ENCODE data around the gene KIAA1217. TPM values are rescaled to one million over a fixed set of nuclear protein-coding genes. Genes with fewer than 3 reads are reported as not detected.

KIAA1217 gene
- total and polyA plus RNA-seq, 9 of the 15 experiments (the other 6 are each of a cell fraction or from before 2014, with no cell fraction given) = 0.04 TPM; not detected in 8

- H3K79me2 ChIP-seq (ENCODE audit: control insufficient read depth, insufficient read depth, low read length) = no peaks in the 10 kb centered on the region
- POLR2A ChIA-PET = no interaction called here
- H3K9me3 ChIP-seq (replicated peaks; ENCODE audit: control insufficient read depth, insufficient read depth, low read depth, low read length) = no peaks in the 10 kb centered on the region
- FAIRE-seq = no peak
- H2AFZ ChIP-seq (ENCODE audit: low read depth, low read length) = no peak overlapping the region
- no peak overlapping the region for H3K9ac ChIP-seq (ENCODE audit: insufficient read depth in 1 of 2, low read depth in 2 of 2, low read length in 2 of 2)
- no peak overlapping the region for H3K27ac ChIP-seq (ENCODE audit: extremely low read depth, low read depth, low read length)
- H3K4me3 ChIP-seq = no peak overlapping the region
- no peaks in the 10 kb centered on the region for H3K9me1 ChIP-seq (ENCODE audit: control insufficient read depth, insufficient read depth, low read length)
- no peaks in the 10 kb centered on the region for H3K27me3 ChIP-seq (ENCODE audit: control insufficient read depth in 2 of 2, insufficient read depth in 2 of 2, low read length in 2 of 2)
- 2% methylated on average over 3 of the region's 3 CpGs for WGBS (ENCODE audit: insufficient coverage, low coverage, missing lambda C conversion rate)
- ATAC-seq = no peak
- DNase-seq (ENCODE audit: extremely low read depth in 1 of 4, low spot score in 3 of 4) = no peak
- CTCF ChIA-PET (ENCODE audit: low intra/inter-chr PET ratio) = no interaction called here
- in situ Hi-C loops (cut with MboI) = no loop called here
- no peak overlapping the region for H3K4me2 ChIP-seq (ENCODE audit: insufficient read depth, low read length)
- no peaks in the 10 kb centered on the region for H3K4me1 ChIP-seq (replicated peaks in 1 of 2; ENCODE audit: control insufficient read depth in 2 of 2, insufficient read depth in 2 of 2, low read length in 2 of 2)
- no peaks in the 10 kb centered on the region for H3K36me3 ChIP-seq (ENCODE audit: control insufficient read depth, insufficient read depth, low read length)
- H4K20me1 ChIP-seq (replicated peaks; ENCODE audit: control insufficient read depth, insufficient read depth, low read length) = no peaks in the 10 kb centered on the region
- TF ChIP-seq BRF1 (IDR thresholded peaks at IDR 0.05; ENCODE audit: borderline replicate concordance, extremely low read depth, insufficient read length) = no peak
- no peak for TF ChIP-seq ZBED1 (IDR thresholded peaks at IDR 0.05)
- TF ChIP-seq NR1H2 (CRISPR knock-in tag; IDR thresholded peaks at IDR 0.05) = no peak
- TF ChIP-seq STAT5A (IDR thresholded peaks at IDR 0.05; ENCODE audit: borderline replicate concordance, low read length) = no peak
- no peak for TF ChIP-seq NFYB (IDR thresholded peaks at IDR 0.05; ENCODE audit: extremely low read depth, insufficient read length)
- TF ChIP-seq EP300 (IDR thresholded peaks at IDR 0.05; ENCODE audit: low read length) = no peak
- TF ChIP-seq POLR2AphosphoS2 (IDR thresholded peaks at IDR 0.05; ENCODE audit: low read length) = no peak
- TF ChIP-seq SLC30A9 (CRISPR knock-in tag; IDR thresholded peaks at IDR 0.05) = no peak
- TF ChIP-seq IRF9 (tag; IDR thresholded peaks at IDR 0.05) = no peak
- no peak for TF ChIP-seq VEZF1 (CRISPR knock-in tag; IDR thresholded peaks at IDR 0.05)
- no peak for TF ChIP-seq ZNF212 (CRISPR knock-in tag; IDR thresholded peaks at IDR 0.05)
- no peak for TF ChIP-seq KDM4B (IDR thresholded peaks at IDR 0.05; ENCODE audit: borderline replicate concordance in 2 of 2, low read depth in 1 of 2)
- no peak for TF ChIP-seq GABPB2 (CRISPR knock-in tag; conservative IDR thresholded peaks at IDR 0.05)
- intact Hi-C loops (cut with micrococcal nuclease) = no loop called here
- no TSS peak for BruUV-seq (replicated peaks)
Measured at GRCh38 chr10:24324651-24325050, 115.7 kb downstream of the KIAA1217 start.
